Activated naive CD8-positive, alpha-beta T cell (primary cell): ENCODE measurements around the gene DMD.
"Not testable (repeated sequence)": the region's sequence is repeated elsewhere in the genome, so short reads cannot be mapped to it uniquely, and the experiment has no call there.

Experiments
- H3K27ac Mint-ChIP-seq: one replicate; pipeline ENCODE4 v1.8.0; 2021; ENCODE audit warnings: mixed read lengths
- H3K27me3 Mint-ChIP-seq: one replicate; pipeline ENCODE4 v1.8.0; 2021; ENCODE audit warnings: mixed read lengths
- H3K36me3 Mint-ChIP-seq: one replicate; pipeline ENCODE4 v1.8.0; 2021; ENCODE audit warnings: mixed read lengths
- H3K4me1 Mint-ChIP-seq: one replicate; pipeline ENCODE4 v1.8.0; 2021; ENCODE audit warnings: low read depth, mixed read lengths
- H3K4me3 Mint-ChIP-seq: one replicate; pipeline ENCODE4 v1.8.0; 2021; ENCODE audit warnings: mild to moderate bottlenecking, mixed read lengths
- H3K9me3 Mint-ChIP-seq: one replicate; pipeline ENCODE4 v1.8.0; 2021; ENCODE audit warnings: low read depth, mixed read lengths

DMD gene

DNA sequence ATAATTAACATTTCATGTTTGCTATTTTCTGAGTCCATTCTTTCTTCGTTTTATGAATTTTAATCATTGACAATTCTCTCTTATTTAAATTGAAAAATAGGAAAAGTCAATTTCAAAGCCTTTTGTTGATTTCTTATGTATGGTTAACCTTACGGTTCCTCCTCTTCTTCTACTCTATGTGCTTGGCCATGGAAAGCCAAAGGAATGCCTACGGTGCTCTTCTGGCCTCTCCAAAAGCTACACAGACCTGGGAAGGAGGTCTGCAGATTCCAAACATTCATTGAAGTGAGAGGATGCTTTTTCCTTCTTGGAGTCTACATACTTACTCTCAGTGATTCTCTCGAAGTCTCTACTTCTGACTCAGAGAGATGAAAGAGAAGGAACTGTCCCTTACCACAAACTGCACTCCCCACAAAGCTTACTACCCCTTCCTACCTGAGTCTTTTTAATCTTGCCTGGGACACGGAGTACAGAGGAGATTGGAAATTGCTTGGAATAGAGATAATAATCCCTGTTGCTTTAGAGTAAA, 1276.4 kb downstream of the DMD start:
- H3K4me3 Mint-ChIP-seq = no peak overlapping the region
- no peaks in the 10 kb centered on the region for H3K27me3 Mint-ChIP-seq
- H3K36me3 Mint-ChIP-seq = no peaks in the 10 kb centered on the region
- H3K9me3 Mint-ChIP-seq = no peaks in the 10 kb centered on the region
- no peaks in the 10 kb centered on the region for H3K4me1 Mint-ChIP-seq
- no peak overlapping the region for H3K27ac Mint-ChIP-seq

DNA sequence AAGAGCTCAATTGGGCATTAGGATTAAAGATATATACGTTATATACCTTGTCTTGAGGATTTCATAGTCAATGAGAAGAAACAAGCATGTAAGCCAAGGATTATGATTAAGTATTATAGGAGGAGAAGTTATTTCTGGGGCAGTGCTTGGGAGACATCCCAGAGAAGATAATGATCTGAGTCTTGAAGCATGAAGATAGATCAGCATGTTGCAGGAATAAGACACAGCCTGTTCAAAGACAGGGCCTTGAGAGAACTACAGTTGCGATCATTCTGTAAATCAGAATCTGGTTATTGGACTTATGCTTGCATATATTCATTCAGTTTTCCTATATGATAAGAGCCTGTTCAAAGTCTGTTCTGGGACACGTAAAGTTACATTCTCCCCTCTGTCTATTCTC, 1277.3 kb downstream of the DMD start:
- Mint-ChIP-seq H3K36me3 (no peaks in the 10 kb centered on the region), H3K27me3 (no peaks in the 10 kb centered on the region), H3K27ac (no peak overlapping the region), H3K4me3 (no peak overlapping the region), H3K4me1 (no peaks in the 10 kb centered on the region), H3K9me3 (no peaks in the 10 kb centered on the region)

DNA sequence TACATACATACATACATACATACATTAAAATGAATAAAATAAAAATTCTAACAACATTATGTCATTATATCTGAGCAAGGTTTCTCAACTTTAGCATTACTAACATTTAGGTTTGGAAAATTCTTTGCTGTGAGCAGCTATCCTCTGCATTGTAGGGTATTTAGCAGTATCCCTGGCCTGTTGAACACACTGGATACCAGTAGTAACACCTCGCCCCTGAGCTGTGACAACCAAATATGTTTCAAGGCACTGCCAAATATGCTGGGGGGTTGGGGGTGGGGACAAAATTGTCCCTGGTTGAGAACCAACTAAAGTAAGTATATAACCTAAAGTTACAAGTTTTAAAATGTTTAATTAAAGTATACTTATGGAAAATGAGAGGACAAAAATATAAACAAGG, 1278.6 kb downstream of the DMD start:
- Mint-ChIP-seq H3K4me3 (no peak overlapping the region), H3K4me1 (no peaks in the 10 kb centered on the region), H3K9me3 (no peaks in the 10 kb centered on the region), H3K36me3 (no peaks in the 10 kb centered on the region), H3K27me3 (no peaks in the 10 kb centered on the region), H3K27ac (no peak overlapping the region)

DNA sequence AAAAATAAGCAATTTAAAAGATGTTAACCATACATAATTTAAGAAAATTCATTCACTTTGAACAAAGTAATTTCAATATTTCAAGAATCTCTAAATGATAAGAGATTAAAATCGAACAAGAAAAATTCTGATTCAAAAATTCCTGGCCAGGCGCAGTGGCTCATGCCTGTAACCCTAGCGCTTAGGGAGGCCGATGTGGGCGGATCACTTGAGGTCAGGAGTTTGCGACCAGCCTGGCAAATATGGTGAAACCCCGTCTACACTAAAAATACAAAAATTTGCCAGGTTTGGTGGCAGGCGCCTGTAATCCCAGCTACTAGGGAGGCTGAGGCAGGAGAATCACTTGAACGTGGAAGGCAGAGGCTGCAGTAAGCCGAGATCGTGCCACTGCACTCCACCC, 1279.0 kb downstream of the DMD start:
- H3K4me3 Mint-ChIP-seq, H3K4me1 Mint-ChIP-seq, H3K9me3 Mint-ChIP-seq, H3K27ac Mint-ChIP-seq, H3K36me3 Mint-ChIP-seq, H3K27me3 Mint-ChIP-seq: not testable (repeated sequence)

DNA sequence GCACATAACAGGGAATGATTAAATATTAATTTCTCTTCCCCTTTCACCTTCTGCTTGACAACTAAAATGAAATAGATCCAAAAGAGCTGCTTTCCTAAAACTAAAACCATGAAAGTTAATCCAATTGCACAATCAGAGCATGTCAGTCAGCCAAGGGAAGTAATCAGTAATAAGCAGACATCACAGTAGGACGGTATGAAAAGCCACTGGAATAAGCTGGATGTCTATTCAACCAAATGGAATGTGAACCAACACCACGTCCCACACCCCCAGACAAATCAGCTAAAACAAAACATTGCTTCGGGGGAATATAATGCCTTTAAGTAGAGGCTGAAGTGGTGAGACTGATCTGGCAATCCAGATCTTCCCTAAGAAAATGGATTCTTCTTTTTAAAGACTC, 1280.1 kb downstream of the DMD start:
- no peak overlapping the region for H3K4me3 Mint-ChIP-seq
- no peaks in the 10 kb centered on the region for H3K9me3 Mint-ChIP-seq
- no peaks in the 10 kb centered on the region for H3K4me1 Mint-ChIP-seq
- H3K27ac Mint-ChIP-seq = no peak overlapping the region
- no peaks in the 10 kb centered on the region for H3K27me3 Mint-ChIP-seq
- no peaks in the 10 kb centered on the region for H3K36me3 Mint-ChIP-seq

DNA sequence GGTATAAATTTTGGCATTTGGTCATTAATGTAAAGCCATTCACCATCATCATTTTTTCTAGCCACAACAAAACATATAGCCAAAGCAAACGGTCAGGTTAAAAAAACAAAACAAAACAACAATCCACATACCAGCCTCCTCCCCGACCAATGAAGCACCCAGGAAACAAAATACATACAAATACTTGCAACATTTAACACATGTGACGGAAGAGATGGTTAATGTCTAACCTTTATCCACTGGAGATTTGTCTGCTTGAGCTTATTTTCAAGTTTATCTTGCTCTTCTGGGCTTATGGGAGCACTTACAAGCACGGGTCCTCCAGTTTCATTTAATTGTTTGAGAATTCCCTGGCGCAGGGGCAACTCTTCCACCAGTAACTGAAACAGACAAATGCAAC, 1282.0 kb downstream of the DMD start:
- H3K27me3 Mint-ChIP-seq = no peaks in the 10 kb centered on the region
- no peak overlapping the region for H3K27ac Mint-ChIP-seq
- no peaks in the 10 kb centered on the region for H3K4me1 Mint-ChIP-seq
- H3K4me3 Mint-ChIP-seq = no peak overlapping the region
- no peaks in the 10 kb centered on the region for H3K36me3 Mint-ChIP-seq
- no peaks in the 10 kb centered on the region for H3K9me3 Mint-ChIP-seq

DNA sequence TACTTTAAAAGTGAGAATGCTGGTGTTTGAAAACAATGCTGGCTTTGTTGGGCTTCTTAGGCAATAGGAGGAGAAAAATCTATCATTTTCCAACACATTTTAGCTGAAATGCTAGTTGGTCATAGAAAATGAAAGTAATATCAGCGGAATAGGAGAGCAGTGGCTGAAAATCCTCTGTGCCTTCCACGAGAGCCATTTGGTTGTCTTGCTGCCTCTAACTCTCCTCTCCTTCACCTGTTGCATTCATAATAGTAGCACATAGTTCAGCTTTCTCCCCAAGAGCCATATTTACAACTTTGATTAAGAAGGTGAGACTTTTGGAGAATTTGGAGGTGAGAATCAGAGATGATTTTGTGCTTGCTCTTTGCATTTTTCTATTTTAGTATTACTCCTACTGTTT, 1290.1 kb downstream of the DMD start:
- Mint-ChIP-seq H3K9me3 (no peaks in the 10 kb centered on the region), H3K4me1 (no peaks in the 10 kb centered on the region), H3K4me3 (no peak overlapping the region), H3K27me3 (no peaks in the 10 kb centered on the region), H3K36me3 (no peaks in the 10 kb centered on the region), H3K27ac (no peak overlapping the region)

DNA sequence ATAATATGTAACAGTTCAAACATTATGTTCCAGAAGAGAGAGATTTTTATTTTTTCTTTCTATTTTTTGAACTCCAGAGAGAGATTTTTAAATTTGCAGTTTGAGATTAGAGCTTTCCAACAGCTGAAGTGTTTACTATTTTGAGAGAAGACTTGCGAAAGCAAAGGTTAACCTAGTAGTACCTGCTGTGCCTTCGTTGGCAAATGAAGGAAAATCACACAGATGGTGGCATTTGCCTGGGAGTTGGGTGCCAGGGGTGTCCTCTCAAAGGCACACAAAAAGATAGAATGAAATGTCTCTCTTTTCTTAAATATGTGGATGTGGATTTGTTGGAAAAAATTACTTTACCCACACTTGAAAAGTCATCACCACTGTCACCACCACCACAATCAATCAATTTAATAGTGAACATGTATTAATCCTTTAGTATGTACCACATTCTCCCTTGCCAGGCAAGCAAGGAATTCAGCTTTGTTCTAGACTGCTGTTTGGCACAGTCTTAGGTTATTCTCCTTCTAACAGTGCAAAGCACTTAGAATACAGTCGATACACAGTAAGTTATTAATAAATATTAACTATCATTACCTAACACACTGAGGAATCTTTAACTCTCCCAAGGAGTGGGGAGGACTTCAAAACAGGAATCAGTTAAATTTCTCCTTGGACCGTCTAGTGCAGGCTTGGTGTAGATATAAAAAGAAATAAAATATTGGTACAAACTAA, 1301.3 kb downstream of the DMD start:
- Mint-ChIP-seq H3K27ac (no peak overlapping the region), H3K9me3 (no peaks in the 10 kb centered on the region), H3K4me3 (no peak overlapping the region), H3K27me3 (no peaks in the 10 kb centered on the region), H3K36me3 (no peaks in the 10 kb centered on the region), H3K4me1 (no peaks in the 10 kb centered on the region)

DNA sequence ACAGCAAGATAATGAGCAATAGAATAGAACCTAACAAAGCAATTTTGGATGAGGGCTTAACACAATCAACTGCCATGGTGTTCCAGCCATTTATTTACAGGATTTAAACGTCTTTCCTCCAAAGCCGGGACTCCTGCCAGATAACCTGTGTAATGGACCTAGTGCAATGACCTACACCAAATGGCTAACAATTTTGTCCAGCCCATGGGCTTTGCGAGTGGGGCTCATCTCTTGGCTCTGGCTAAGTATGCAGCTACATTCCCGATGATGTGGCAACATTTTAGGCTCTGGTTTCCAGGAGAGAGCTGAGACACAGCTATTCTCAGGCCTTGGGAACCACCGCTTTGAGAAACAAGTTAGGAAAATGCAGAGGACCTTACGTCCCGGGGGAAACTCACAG, 1317.2 kb downstream of the DMD start:
- Mint-ChIP-seq H3K9me3 (no peaks in the 10 kb centered on the region), H3K27me3 (no peaks in the 10 kb centered on the region), H3K36me3 (no peaks in the 10 kb centered on the region), H3K27ac (no peak overlapping the region), H3K4me1 (no peaks in the 10 kb centered on the region), H3K4me3 (no peak overlapping the region)

DNA sequence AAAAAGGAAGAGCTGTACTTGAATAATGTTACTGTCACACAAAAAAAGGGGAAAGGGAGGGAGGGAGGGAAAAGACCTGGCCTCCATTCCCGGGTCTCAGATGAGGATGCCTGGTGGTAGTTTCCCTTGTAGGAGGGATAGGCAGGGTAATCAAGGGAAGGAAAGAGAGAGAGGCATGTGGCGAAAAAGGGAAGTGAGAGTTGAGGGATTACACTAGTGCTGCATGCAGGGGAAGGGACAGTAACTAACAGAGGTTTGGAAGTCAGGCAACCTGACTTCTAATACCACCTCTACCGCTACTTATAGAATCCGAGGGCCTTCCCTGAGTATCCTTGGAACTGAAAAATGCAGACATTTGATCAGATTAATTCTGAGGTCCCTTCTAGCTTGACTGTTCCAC, 1317.8 kb downstream of the DMD start:
- Mint-ChIP-seq H3K9me3 (no peaks in the 10 kb centered on the region), H3K36me3 (no peaks in the 10 kb centered on the region)

DNA sequence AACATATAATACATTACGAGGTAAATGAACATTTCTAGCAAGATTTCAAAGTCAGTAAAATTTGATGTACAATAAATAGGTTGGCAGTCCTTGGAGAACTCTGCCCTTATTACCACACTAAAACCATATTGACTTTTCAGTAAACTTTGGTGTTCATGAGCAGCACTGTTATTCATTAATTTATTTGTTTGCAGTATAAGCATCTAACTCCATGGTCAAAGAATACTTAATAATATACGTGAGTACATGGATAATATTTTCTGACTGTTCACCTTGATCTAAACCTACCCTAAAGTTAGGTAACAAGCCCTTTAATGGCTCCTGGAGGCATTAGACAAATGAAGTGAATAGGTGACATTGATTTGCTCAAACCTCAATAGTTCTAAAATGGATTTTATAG, 1322.3 kb downstream of the DMD start:
- Mint-ChIP-seq H3K27me3 (no peaks in the 10 kb centered on the region), H3K4me3 (no peak overlapping the region), H3K36me3 (no peaks in the 10 kb centered on the region), H3K4me1 (no peaks in the 10 kb centered on the region), H3K9me3 (peaks cover 5% of the 10 kb centered on the region), H3K27ac (no peak overlapping the region)

More for the DNA sequence above, 1317.8 kb downstream of the DMD start:
- Mint-ChIP-seq H3K4me1 (no peaks in the 10 kb centered on the region), H3K4me3 (no peak overlapping the region), H3K27ac (no peak overlapping the region), H3K27me3 (no peaks in the 10 kb centered on the region)

DNA sequence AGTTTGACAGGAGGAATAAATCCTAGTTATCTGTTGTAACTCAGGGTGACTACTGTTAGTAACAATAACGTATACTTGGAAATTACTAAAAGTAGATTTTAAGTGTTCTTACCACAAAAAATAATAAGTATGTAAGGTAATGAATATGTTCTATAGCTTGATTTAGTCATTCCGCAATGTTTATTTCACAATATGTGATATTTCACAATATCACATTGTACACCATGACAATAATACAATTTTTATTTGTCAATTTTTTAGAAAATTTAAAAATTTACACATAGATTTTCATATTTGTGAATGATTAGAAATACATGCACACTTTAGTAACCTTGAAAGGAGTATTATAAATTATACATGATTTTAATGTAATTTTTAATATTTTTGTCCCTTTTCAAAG, 1326.8 kb downstream of the DMD start:
- H3K27me3 Mint-ChIP-seq = no peaks in the 10 kb centered on the region
- no peak overlapping the region for H3K4me3 Mint-ChIP-seq
- no peak overlapping the region for H3K27ac Mint-ChIP-seq
- no peaks in the 10 kb centered on the region for H3K4me1 Mint-ChIP-seq
- H3K9me3 Mint-ChIP-seq = peaks cover 5% of the 10 kb centered on the region
- H3K36me3 Mint-ChIP-seq = no peaks in the 10 kb centered on the region

DNA sequence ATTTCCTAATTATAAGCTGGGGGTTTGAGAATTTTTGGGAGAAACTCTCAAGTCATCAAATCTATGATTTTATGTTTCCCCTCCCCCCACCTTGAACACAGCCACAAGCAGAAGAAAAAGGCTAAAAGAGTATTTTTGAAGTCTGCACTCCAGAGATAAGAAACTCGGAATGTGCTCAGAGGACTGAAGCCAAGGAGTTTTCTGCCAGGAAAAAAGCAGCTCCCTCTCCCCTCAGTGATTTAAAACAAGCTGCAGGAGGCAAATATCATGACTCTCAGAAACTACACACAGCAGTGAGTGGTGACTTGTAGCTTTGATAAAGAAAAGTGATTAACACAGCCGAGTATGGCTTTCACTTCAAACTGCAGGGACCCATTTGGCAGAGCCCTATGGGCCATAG, 1339.3 kb downstream of the DMD start:
- Mint-ChIP-seq H3K4me1 (no peaks in the 10 kb centered on the region), H3K27ac (no peak overlapping the region), H3K27me3 (no peaks in the 10 kb centered on the region), H3K36me3 (no peaks in the 10 kb centered on the region), H3K9me3 (no peaks in the 10 kb centered on the region), H3K4me3 (no peak overlapping the region)

DNA sequence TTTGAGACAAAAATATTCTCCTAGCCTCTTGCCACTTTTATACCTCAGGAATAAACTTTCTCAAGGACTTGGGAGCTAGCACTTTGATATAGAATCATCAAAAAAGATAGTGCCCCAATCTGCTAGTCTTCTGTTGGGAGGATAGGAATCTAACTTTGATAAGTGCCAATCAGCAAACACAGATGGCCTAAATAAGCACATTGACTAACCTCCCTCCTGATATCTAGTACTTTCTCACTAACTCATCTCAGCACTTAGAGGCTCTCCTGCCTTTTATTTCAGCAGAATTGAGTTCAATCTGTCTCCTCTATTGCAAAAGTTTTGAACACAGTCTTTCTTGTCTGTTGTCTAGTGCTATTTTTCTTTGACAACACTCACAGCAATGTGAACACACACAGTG, 1341.1 kb downstream of the DMD start:
- Mint-ChIP-seq H3K9me3 (no peaks in the 10 kb centered on the region), H3K4me1 (no peaks in the 10 kb centered on the region), H3K27me3 (no peaks in the 10 kb centered on the region), H3K27ac (no peak overlapping the region), H3K4me3 (no peak overlapping the region), H3K36me3 (no peaks in the 10 kb centered on the region)

DNA sequence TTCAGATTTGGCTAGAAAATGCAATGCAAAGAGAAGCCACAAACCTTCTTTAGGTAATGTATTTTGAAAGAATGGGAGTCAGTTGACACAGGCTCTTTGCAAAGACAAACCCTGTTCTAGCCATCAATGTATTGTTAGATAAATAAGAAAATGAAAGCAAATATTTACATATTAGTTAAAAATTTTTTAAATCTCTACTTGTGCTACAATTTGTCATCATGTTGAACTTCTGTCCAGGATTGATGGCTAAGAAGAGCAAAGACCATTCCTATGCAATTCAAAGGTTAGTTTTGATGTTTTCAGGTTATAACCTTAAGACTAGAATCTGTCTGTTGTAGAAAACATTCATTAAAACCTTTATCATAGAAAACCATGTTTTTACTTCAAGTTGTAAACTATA, 1350.7 kb downstream of the DMD start:
- no peaks in the 10 kb centered on the region for H3K9me3 Mint-ChIP-seq
- H3K4me1 Mint-ChIP-seq = no peaks in the 10 kb centered on the region
- no peaks in the 10 kb centered on the region for H3K27me3 Mint-ChIP-seq

DNA sequence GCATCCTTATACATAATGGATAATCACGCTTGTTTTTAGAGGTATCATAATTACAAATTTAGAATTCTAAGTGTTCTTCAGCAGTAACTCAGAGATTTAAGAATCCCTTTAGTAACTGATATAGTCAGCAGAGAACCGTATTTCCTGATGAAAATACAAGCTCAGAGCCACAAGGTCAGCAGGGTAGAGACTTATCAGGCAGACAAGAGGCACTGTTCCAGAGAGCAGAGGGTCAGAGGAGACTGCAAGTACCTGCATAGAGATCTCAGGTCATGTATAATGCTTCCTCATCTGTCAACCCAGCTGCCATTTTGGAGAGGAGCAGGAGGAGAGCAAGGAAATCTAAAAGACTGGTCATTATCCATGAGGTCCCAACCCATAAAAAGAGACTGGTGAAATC, 1352.4 kb downstream of the DMD start:
- H3K4me1 Mint-ChIP-seq = no peaks in the 10 kb centered on the region
- no peaks in the 10 kb centered on the region for H3K9me3 Mint-ChIP-seq
- no peaks in the 10 kb centered on the region for H3K27me3 Mint-ChIP-seq
- no peaks in the 10 kb centered on the region for H3K36me3 Mint-ChIP-seq
- no peak overlapping the region for H3K4me3 Mint-ChIP-seq
- no peak overlapping the region for H3K27ac Mint-ChIP-seq

More for the DNA sequence above, 1350.7 kb downstream of the DMD start:
- Mint-ChIP-seq H3K36me3 (no peaks in the 10 kb centered on the region), H3K4me3 (no peak overlapping the region), H3K27ac (no peak overlapping the region)
